IMR-90 (cell line): ENCODE measurements around the gene C15orf40. TPM values are rescaled to one million over a fixed set of nuclear protein-coding genes. Genes with fewer than 3 reads are reported as not detected.

Experiments used
- ATAC-seq: fragments of 200-7000 bp; cut with Tn5 transposase; 2 replicates; pipeline ENCODE4 v1.9.1; 2020; ENCODE audit warnings: low read depth, mild to moderate bottlenecking, moderate library complexity
- BruUV-seq: library from RNA; stranded (reverse); fragments of 400-500 nt; replicated peaks from 2 replicates; lab custom pipeline; 2021; lab: Mats Ljungman, UMichigan
- CTCF ChIA-PET: fragments of 300-600 bp; formaldehyde crosslinking; extraction: SDS; loops from one replicate; lab custom pipeline; 2021; ENCODE audit warnings: antibody characterized with exemption; lab: Yijun Ruan, JAX
- POLR2A ChIA-PET: fragments of 300-600 bp; sonication (Branson Sonifier 250); formaldehyde crosslinking; loops from one replicate; lab custom pipeline; 2022; ENCODE audit warnings: antibody characterized with exemption; ENCODE audit not compliant: unreplicated experiment; lab: Charles Lee
- DNase-seq: peaks from one replicate; pipeline ENCODE4 v3.0.0; 2013
- H2AFZ ChIP-seq: replicated peaks from 2 replicates; pipeline ENCODE3; 2013; ENCODE audit warnings: low read length, mild to moderate bottlenecking; ENCODE audit not compliant: poor library complexity
- H2AK5ac ChIP-seq: 2 replicates; pipeline ENCODE4 v1.6.1; 2013; ENCODE audit warnings: low read depth, low read length, inconsistent platforms
- H2AK9ac ChIP-seq: replicated peaks from 2 replicates; pipeline ENCODE3; 2013; ENCODE audit warnings: mild to moderate bottlenecking, low read depth, low read length, moderate library complexity; ENCODE audit not compliant: poor library complexity
- H2BK120ac ChIP-seq: 2 replicates; pipeline ENCODE4 v1.6.1; 2013; ENCODE audit warnings: low read depth, low read length, inconsistent platforms
- H2BK15ac ChIP-seq: 3 replicates; pipeline ENCODE4 v1.6.1; 2013; ENCODE audit warnings: low read depth, low read length, inconsistent platforms
- H2BK20ac ChIP-seq: 2 replicates; pipeline ENCODE4 v1.6.1; 2013; ENCODE audit warnings: low read depth, mild to moderate bottlenecking, inconsistent platforms, low read length, moderate library complexity
- H2BK5ac ChIP-seq: 2 replicates; pipeline ENCODE4 v1.6.1; 2013; ENCODE audit warnings: mild to moderate bottlenecking, low read depth, low read length, inconsistent platforms; ENCODE audit not compliant: poor library complexity, severe bottlenecking
- H3K14ac ChIP-seq: replicated peaks from 2 replicates; pipeline ENCODE4 v1.6.1; 2013; ENCODE audit warnings: low read depth, low read length, inconsistent platforms
- H3K18ac ChIP-seq: 2 replicates; pipeline ENCODE4 v1.6.1; 2013; ENCODE audit warnings: low read depth, low read length, control low read depth
- H3K23ac ChIP-seq: 2 replicates; pipeline ENCODE4 v1.6.1; 2013; ENCODE audit warnings: low read depth, low read length, inconsistent platforms
- H3K27ac ChIP-seq: 2 replicates; pipeline ENCODE4 v1.5.1; 2013; ENCODE audit warnings: mild to moderate bottlenecking, control low read depth, low read length; ENCODE audit not compliant: insufficient read depth
- H3K27me3 ChIP-seq: 2 replicates; pipeline ENCODE4 v1.6.1; 2013; ENCODE audit warnings: low read length; ENCODE audit not compliant: control insufficient read depth, insufficient read depth
- H3K36me3 ChIP-seq: 2 replicates; pipeline ENCODE4 v1.6.1; 2013; ENCODE audit warnings: low read length, mixed read lengths; ENCODE audit not compliant: control insufficient read depth, insufficient read depth
- H3K4ac ChIP-seq: 2 replicates; pipeline ENCODE4 v1.6.1; 2013; ENCODE audit warnings: low read depth, low read length, inconsistent platforms
- H3K4me1 ChIP-seq: 2 replicates; pipeline ENCODE4 v1.6.1; 2013; ENCODE audit warnings: low read length, mixed read lengths; ENCODE audit not compliant: control insufficient read depth, insufficient read depth
- H3K4me2 ChIP-seq: 2 replicates; pipeline ENCODE4 v1.6.1; 2013; ENCODE audit warnings: low read depth, mild to moderate bottlenecking, control low read depth, low read length, moderate library complexity
- H3K4me3 ChIP-seq: 2 replicates; pipeline ENCODE4 v1.5.1; 2013; ENCODE audit warnings: low read depth, mild to moderate bottlenecking, control low read depth, low read length, moderate library complexity; ENCODE audit not compliant: insufficient read depth
- H3K56ac ChIP-seq: 2 replicates; pipeline ENCODE4 v1.6.1; 2013; ENCODE audit warnings: low read length, inconsistent platforms; ENCODE audit not compliant: insufficient read depth; ENCODE audit errors: extremely low read depth
- H3K79me1 ChIP-seq, 2 experiments: 2 replicates each; pipeline ENCODE4 v1.6.1; 2013; ENCODE audit warnings: low read length in 2 of 2, inconsistent platforms in 1 of 2, low read depth in 1 of 2
- H3K9ac ChIP-seq: 2 replicates; pipeline ENCODE4 v1.6.1; 2013; ENCODE audit warnings: low read depth, low read length, control low read depth
- H3K9me1 ChIP-seq: 2 replicates; pipeline ENCODE4 v1.6.1; 2013; ENCODE audit warnings: low read length, inconsistent platforms; ENCODE audit not compliant: insufficient read depth
- H3K9me3 ChIP-seq: 2 replicates; pipeline ENCODE4 v1.6.1; 2013; ENCODE audit warnings: low read length; ENCODE audit not compliant: control insufficient read depth, insufficient read depth
- H4K20me1 ChIP-seq: 2 replicates; pipeline ENCODE4 v1.6.1; 2013; ENCODE audit warnings: low read length, inconsistent platforms; ENCODE audit not compliant: insufficient read depth
- H4K5ac ChIP-seq: 2 replicates; pipeline ENCODE4 v1.6.1; 2013; ENCODE audit warnings: mild to moderate bottlenecking, low read depth, low read length, control low read depth
- H4K8ac ChIP-seq, 2 experiments: 2 replicates each; pipeline ENCODE4 v1.6.1; 2013; ENCODE audit warnings: low read depth in 2 of 2, low read length in 2 of 2, control low read depth in 1 of 2, inconsistent platforms in 1 of 2
- H4K91ac ChIP-seq: 2 replicates; pipeline ENCODE4 v1.6.1; 2013; ENCODE audit warnings: low read depth, low read length, inconsistent platforms; ENCODE audit not compliant: insufficient read depth
- BHLHE40 ChIP-seq: fragments of 150-350 bp; IDR thresholded peaks from 2 replicates; pipeline ENCODE4 v1.6.1; 2016; ENCODE audit warnings: mild to moderate bottlenecking, low read depth, low read length
- CEBPB ChIP-seq: IDR thresholded peaks from 2 replicates; pipeline ENCODE4 v1.6.1; 2012; ENCODE audit warnings: low read depth, low read length, improper control_type of control experiment
- CHD1 ChIP-seq: IDR thresholded peaks from 2 replicates; pipeline ENCODE4 v1.6.1; 2012; ENCODE audit warnings: low read depth, low read length, improper control_type of control experiment
- ELK1 ChIP-seq: fragments of 150-350 bp; IDR thresholded peaks from 2 replicates; pipeline ENCODE4 v1.6.1; 2016; ENCODE audit warnings: low read depth, mild to moderate bottlenecking, low read length, moderate library complexity, borderline replicate concordance
- MAFK ChIP-seq: IDR thresholded peaks from 2 replicates; pipeline ENCODE4 v1.6.1; 2012; ENCODE audit warnings: low read depth, low read length, improper control_type of control experiment
- MAZ ChIP-seq: IDR thresholded peaks from 2 replicates; pipeline ENCODE4 v1.6.1; 2012; ENCODE audit warnings: low read depth, mild to moderate bottlenecking, low read length, improper control_type of control experiment, moderate library complexity, borderline replicate concordance
- MXI1 ChIP-seq: IDR thresholded peaks from 2 replicates; pipeline ENCODE4 v1.6.1; 2012; ENCODE audit warnings: low read depth, mild to moderate bottlenecking, low read length, moderate library complexity, borderline replicate concordance
- NFE2L2 ChIP-seq: fragments of 150-350 bp; IDR thresholded peaks from 2 replicates; pipeline ENCODE4 v1.6.1; 2016; ENCODE audit warnings: low read depth, mild to moderate bottlenecking, low read length
- POLR2A ChIP-seq: IDR thresholded peaks from 2 replicates; pipeline ENCODE4 v1.6.1; 2012; ENCODE audit warnings: mild to moderate bottlenecking, low read depth, low read length
- RAD21 ChIP-seq: IDR thresholded peaks from 2 replicates; pipeline ENCODE4 v1.6.1; 2012; ENCODE audit warnings: low read length, improper control_type of control experiment
- RCOR1 ChIP-seq: IDR thresholded peaks from 2 replicates; pipeline ENCODE4 v1.6.1; 2012; ENCODE audit warnings: mild to moderate bottlenecking, low read length, improper control_type of control experiment; ENCODE audit not compliant: insufficient replicate concordance
- RFX5 ChIP-seq: IDR thresholded peaks from 2 replicates; pipeline ENCODE4 v1.8.0; 2012; ENCODE audit warnings: low read depth, mild to moderate bottlenecking, low read length, moderate library complexity
- SMC3 ChIP-seq: fragments of 150-350 bp; IDR thresholded peaks from 2 replicates; pipeline ENCODE4 v1.6.1; 2016; ENCODE audit warnings: low read depth, mild to moderate bottlenecking, antibody characterized with exemption, low read length, moderate library complexity
- USF2 ChIP-seq: fragments of 150-350 bp; IDR thresholded peaks from 2 replicates; pipeline ENCODE4 v1.6.1; 2017; ENCODE audit warnings: mild to moderate bottlenecking, antibody characterized with exemption, low read length, low read depth
- WGBS, 2 experiments: methylation state at CpG; one replicate each; pipeline versions ENCODE4 v1.1.5 to v1.1.7; 2013; ENCODE audit warnings: missing lambda C conversion rate in 2 of 2; ENCODE audit not compliant: insufficient read length in 1 of 2; ENCODE audit errors: extremely low coverage in 2 of 2; 5-methylcytosine and 5-hydroxymethylcytosine counted together
- dilution Hi-C: fragments of 300-500 bp; cut with HindIII; formaldehyde crosslinking; loops from one replicate; pipeline ENCODE4 v1.14.3; 2018; ENCODE audit warnings: low sequenced_read_pairs; ENCODE audit not compliant: unreplicated experiment
- in situ Hi-C: fragments of 300-500 bp; cut with MboI; formaldehyde crosslinking; loops from 3 replicates; pipeline ENCODE4 v1.14.3; 2019; ENCODE audit warnings: low sequenced_read_pairs, inconsistent platforms, mixed read lengths
- intact Hi-C: fragments of 100-400 bp; cut with micrococcal nuclease; formaldehyde crosslinking; loops from 2 replicates; pipeline ENCODE4 v1.10.0; 2022
- polyA plus RNA-seq, 3 experiments: library from polyadenylated mRNA; depleted of rRNA; stranded (reverse); fragments of >200 nt; gene quantifications; 2 replicates each; pipeline ENCODE4 v1.2.3, GENCODE V29; 2012; ENCODE audit warnings: low replicate concordance in 1 of 3
- total RNA-seq: library from RNA; depleted of rRNA; stranded (reverse); fragments of >200 nt; gene quantifications from 2 replicates; pipeline ENCODE4 v1.2.3, GENCODE V29; 2012

C15orf40 gene
- total and polyA plus RNA-seq, 2 of the 4 experiments (the other 2 are of a cell fraction): 7.0 to 10.7 TPM

GRCh38 chr15:82999426-82999825 is 12.0 kb downstream of the C15orf40 start:
- Histone ChIP-seq H2BK120ac (no peak overlapping the region), H3K9me1 (no peaks in the 10 kb centered on the region), H2BK5ac (no peak overlapping the region), H3K14ac (no peak overlapping the region), H2AK5ac (no peak overlapping the region), H3K4ac (no peak overlapping the region), H3K36me3 (no peaks in the 10 kb centered on the region), H3K79me1 (no peaks in the 10 kb centered on the region), H3K27ac (no peak overlapping the region), H4K20me1 (no peaks in the 10 kb centered on the region), H2BK20ac (no peak overlapping the region), H3K18ac (no peak overlapping the region), H3K9me3 (no peaks in the 10 kb centered on the region), H3K9ac (no peak overlapping the region), H4K91ac (no peak overlapping the region), H3K4me3 (no peak overlapping the region), H3K56ac (no peak overlapping the region), H3K4me1 (peaks cover 2% of the 10 kb centered on the region; the same call in 1 of the 2 replicates), H4K8ac (no peak overlapping the region), H3K27me3 (no peaks in the 10 kb centered on the region), H3K4me2 (no peak overlapping the region), H2AFZ (no peak overlapping the region), H2AK9ac (no peak overlapping the region), H3K23ac (no peak overlapping the region), H2BK15ac (no peak overlapping the region), H4K5ac (no peak overlapping the region)
- WGBS, 2 experiments: 100% methylated on average over 1 of the region's 6 CpGs; no CpG with 5 or more reads in 1 of the 2 experiments
- dilution Hi-C loops (no loop called here), in situ Hi-C loops (no loop called here), intact Hi-C loops (no loop called here)
- no peak for TF ChIP-seq POLR2A
- TF ChIP-seq ELK1: no peak
- no peak for TF ChIP-seq NFE2L2
- no peak for TF ChIP-seq MXI1
- TF ChIP-seq RAD21: no peak
- no peak for TF ChIP-seq RFX5
- TF ChIP-seq BHLHE40: no peak
- no peak for TF ChIP-seq MAFK
- TF ChIP-seq USF2: no peak
- no peak for TF ChIP-seq CEBPB
- TF ChIP-seq SMC3: no peak
- no peak for TF ChIP-seq CHD1
- no peak for TF ChIP-seq MAZ
- no peak for TF ChIP-seq RCOR1
- DNase-seq (no peak), ATAC-seq (no peak)
- ChIA-PET CTCF (interaction anchor here (0.9 kb wide), 2 partner anchors 12 to 14 kb away, joined by 3 read pairs; partner anchors contain the start of gene RAMAC), POLR2A (no interaction called here)
- no TSS peak for BruUV-seq
